Tibial artery (tissue), 4 donors: ENCODE measurements around the gene CFAP410.
"Not testable (repeated sequence)": the region's sequence is repeated elsewhere in the genome, so short reads cannot be mapped to it uniquely, and the experiment has no call there.

Experiments
- DNase-seq, 2 donors: peaks; one replicate each; pipeline ENCODE4 v3.0.0-alpha.2; 2019
- H3K27ac ChIP-seq, 2 donors: fragments of 200-600 bp; sonication (generic) in 1 of 2; 1 replicate in 1 of 2; 2 replicates in 1 of 2; pipeline ENCODE4 v1.5.1; 2018 to 2019; ENCODE audit warnings: mild to moderate bottlenecking in 1 of 2
- H3K27me3 ChIP-seq, 2 donors: fragments of 200-600 bp; sonication (generic) in 1 of 2; one replicate each; pipeline versions ENCODE4 v1.5.1 to v1.6.0; 2016 to 2019
- H3K36me3 ChIP-seq, 3 donors: fragments of 200-600 bp; sonication (generic) in 2 of 3; one replicate each; pipeline ENCODE4 v1.5.1; 2016 to 2019; ENCODE audit warnings: mild to moderate bottlenecking in 2 of 3
- H3K4me1 ChIP-seq, 4 donors: fragments of 200-600 bp; sonication (generic) in 2 of 4; 1 replicate in 3 of 4; 2 replicates in 1 of 4; pipeline ENCODE4 v1.5.1; 2016 to 2019
- H3K4me3 ChIP-seq, 2 donors: fragments of 200-600 bp; sonication (generic) in 1 of 2; 1 replicate in 1 of 2; 2 replicates in 1 of 2; pipeline ENCODE4 v1.5.1; 2018 to 2019; ENCODE audit warnings: mild to moderate bottlenecking in 2 of 2
- H3K9me3 ChIP-seq, 3 donors: fragments of 200-600 bp; sonication (generic) in 1 of 3; one replicate each; pipeline ENCODE4 v1.5.1; 2016 to 2019
- CTCF ChIP-seq, 2 experiments: fragments of 200-600 bp in 1 of 2; fragments of 450-650 bp in 1 of 2; IDR thresholded peaks; one replicate each; pipeline ENCODE4 v1.5.1; 2017 to 2019; ENCODE audit warnings: antibody characterized with exemption in 2 of 2, mild to moderate bottlenecking in 1 of 2, moderate library complexity in 1 of 2
- intact Hi-C: fragments of 100-400 bp; cut with DNase I; formaldehyde crosslinking; loops from one replicate; pipeline ENCODE4 v1.15.0; 2023; ENCODE audit warnings: low total_unique reads

CFAP410 gene

GRCh38 chr21:44304877-44305293 is 34.3 kb downstream of the CFAP410 start:
- peak; percentile 40 to 50 for TF ChIP-seq CTCF (IDR thresholded peaks at IDR 0.05)
- Histone ChIP-seq H3K4me1 (peaks cover 0 to 61% (median 25%) of the 10 kb centered on the region in 4 donors), H3K27me3 (no peaks in the 10 kb centered on the region), H3K9me3 (no peaks in the 10 kb centered on the region), H3K36me3 (peaks cover 6 to 26% (median 11%) of the 10 kb centered on the region in 3 donors), H3K4me3 (no peak overlapping the region), H3K27ac (no peak overlapping the region)
- no peak for DNase-seq
- intact Hi-C loops: loop anchor here (10.0 kb wide), 1 partner anchor 490 kb away; no protein-coding TSS in a partner anchor

- no peak for TF ChIP-seq CTCF (IDR thresholded peaks at IDR 0.05)
- Histone ChIP-seq H3K4me3 (no peak overlapping the region), H3K27me3 (no peaks in the 10 kb centered on the region), H3K36me3 (peaks cover 6 to 23% (median 11%) of the 10 kb centered on the region in 3 donors), H3K9me3 (no peaks in the 10 kb centered on the region), H3K4me1 (peaks cover 0 to 66% (median 29%) of the 10 kb centered on the region in 4 donors), H3K27ac (no peak overlapping the region)
- intact Hi-C loops: loop anchor here (10.0 kb wide), 1 partner anchor 491 kb away; no protein-coding TSS in a partner anchor
- no peak for DNase-seq
These were observed 35.1 kb downstream of the CFAP410 start for GRCh38 chr21:44304011-44304616.

GRCh38 chr21:44303490-44303981 is 35.7 kb downstream of the CFAP410 start:
- intact Hi-C loops: loop anchor here (10.0 kb wide), 1 partner anchor 491 kb away; no protein-coding TSS in a partner anchor
- H3K27ac ChIP-seq: no peak overlapping the region
- TF ChIP-seq CTCF (IDR thresholded peaks at IDR 0.05): no peak
- DNase-seq: no peak
- H3K9me3 ChIP-seq: no peaks in the 10 kb centered on the region
- H3K27me3 ChIP-seq: no peaks in the 10 kb centered on the region
- peaks cover 6 to 18% (median 11%) of the 10 kb centered on the region in 3 donors for H3K36me3 ChIP-seq
- no peak overlapping the region for H3K4me3 ChIP-seq
- H3K4me1 ChIP-seq: peaks cover 0 to 71% (median 32%) of the 10 kb centered on the region in 4 donors

- H3K4me1 ChIP-seq: peaks cover 0 to 72% (median 35%) of the 10 kb centered on the region in 4 donors
- H3K27ac ChIP-seq, DNase-seq, H3K27me3 ChIP-seq, H3K4me3 ChIP-seq, H3K9me3 ChIP-seq: not testable (repeated sequence)
- intact Hi-C loops: loop anchor here (10.0 kb wide), 1 partner anchor 492 kb away; no protein-coding TSS in a partner anchor
- peaks cover 6 to 16% (median 11%) of the 10 kb centered on the region in 3 donors for H3K36me3 ChIP-seq
These were observed 36.4 kb downstream of the CFAP410 start for GRCh38 chr21:44302573-44303401.

- H3K27ac ChIP-seq: no peak overlapping the region
- peaks cover 0 to 4% of the 10 kb centered on the region in 2 donors for H3K27me3 ChIP-seq
- intact Hi-C loops: loop anchor here (10.0 kb wide), 1 partner anchor 493 kb away; no protein-coding TSS in a partner anchor
- H3K4me1 ChIP-seq: peaks cover 0 to 78% (median 40%) of the 10 kb centered on the region in 4 donors
- TF ChIP-seq CTCF (IDR thresholded peaks at IDR 0.05): no peak
- peaks cover 1 to 7% (median 5%) of the 10 kb centered on the region in 3 donors for H3K36me3 ChIP-seq
- DNase-seq: no peak
- H3K9me3 ChIP-seq: no peaks in the 10 kb centered on the region
- no peak overlapping the region for H3K4me3 ChIP-seq
These were observed 37.2 kb downstream of the CFAP410 start for GRCh38 chr21:44301961-44302406.
